Progenitor cell of endocrine pancreas (in vitro differentiated cells): ENCODE measurements around the gene COG1. TPM values are rescaled to one million over a fixed set of nuclear protein-coding genes. Genes with fewer than 3 reads are reported as not detected.

Experiments
- DNase-seq: peaks from one replicate; pipeline ENCODE4 v3.0.0; 2021; ENCODE audit warnings: low spot score; ENCODE audit not compliant: unreplicated experiment
- H3K27ac Mint-ChIP-seq: 2 replicates; pipeline ENCODE4 v1.8.0; 2021; ENCODE audit warnings: mild to moderate bottlenecking, moderate library complexity, mixed read lengths
- H3K27me3 Mint-ChIP-seq: 2 replicates; pipeline ENCODE4 v1.8.0; 2021; ENCODE audit warnings: mixed read lengths
- H3K36me3 Mint-ChIP-seq: 2 replicates; pipeline ENCODE4 v1.8.0; 2022; ENCODE audit warnings: mixed read lengths; ENCODE audit not compliant: insufficient read depth
- H3K4me1 Mint-ChIP-seq: 2 replicates; pipeline ENCODE4 v1.8.0; 2021; ENCODE audit warnings: low read depth, mixed read lengths
- H3K4me3 Mint-ChIP-seq: 2 replicates; pipeline ENCODE4 v1.8.0; 2021; ENCODE audit warnings: low read depth, mild to moderate bottlenecking, moderate library complexity, mixed read lengths
- H3K9me3 Mint-ChIP-seq: 2 replicates; pipeline ENCODE4 v1.8.0; 2021; ENCODE audit warnings: low read depth, mixed read lengths
- CTCF ChIP-seq: fragments of 200-600 bp; sonication (generic); IDR thresholded peaks from one replicate; pipeline ENCODE4 v1.5.0; 2021; ENCODE audit warnings: antibody characterized with exemption, mild to moderate bottlenecking; ENCODE audit not compliant: unreplicated experiment
- total RNA-seq: library from RNA; stranded (reverse); gene quantifications from 2 replicates; pipeline ENCODE4 v1.2.1, GENCODE V29; 2021

COG1 gene
- total RNA-seq, 1 donor from 2014 or later, result 50.5 TPM

- TF ChIP-seq CTCF, result no peak
- peaks cover 42% of the 10 kb centered on the region for H3K36me3 Mint-ChIP-seq
- no peak overlapping the region for H3K27ac Mint-ChIP-seq
- DNase-seq, result no peak
- no peak overlapping the region for H3K4me3 Mint-ChIP-seq
- H3K9me3 Mint-ChIP-seq, result no peaks in the 10 kb centered on the region
- peaks cover 29% of the 10 kb centered on the region for H3K4me1 Mint-ChIP-seq
- no peaks in the 10 kb centered on the region for H3K27me3 Mint-ChIP-seq
These were observed 7.0 kb downstream of the COG1 start for GRCh38 chr17:73199751-73200317.

- no peak overlapping the region for H3K4me3 Mint-ChIP-seq
- H3K27ac Mint-ChIP-seq, result no peak overlapping the region
- peaks cover 43% of the 10 kb centered on the region for H3K36me3 Mint-ChIP-seq
- no peak for DNase-seq
- peaks cover 30% of the 10 kb centered on the region for H3K4me1 Mint-ChIP-seq
- no peaks in the 10 kb centered on the region for H3K27me3 Mint-ChIP-seq
- no peak for TF ChIP-seq CTCF
- no peaks in the 10 kb centered on the region for H3K9me3 Mint-ChIP-seq
These were observed 7.6 kb downstream of the COG1 start for GRCh38 chr17:73200476-73200875.

- no peak for DNase-seq
- peaks cover 48% of the 10 kb centered on the region for H3K36me3 Mint-ChIP-seq
- peak overlapping the region; percentile 71 for H3K27ac Mint-ChIP-seq
- no peaks in the 10 kb centered on the region for H3K27me3 Mint-ChIP-seq
- no peak overlapping the region for H3K4me3 Mint-ChIP-seq
- no peaks in the 10 kb centered on the region for H3K9me3 Mint-ChIP-seq
- peaks cover 34% of the 10 kb centered on the region for H3K4me1 Mint-ChIP-seq
- TF ChIP-seq CTCF, result no peak
These were observed 8.6 kb downstream of the COG1 start for GRCh38 chr17:73201215-73202069.

GRCh38 chr17:73203135-73203787 lies 10.4 kb downstream of the COG1 start:
- no peak for TF ChIP-seq CTCF
- no peak for DNase-seq
- no peaks in the 10 kb centered on the region for H3K9me3 Mint-ChIP-seq
- H3K4me1 Mint-ChIP-seq, result peaks cover 34% of the 10 kb centered on the region
- H3K27me3 Mint-ChIP-seq, result no peaks in the 10 kb centered on the region
- peak overlapping the region; percentile 48 for H3K4me3 Mint-ChIP-seq
- peaks cover 49% of the 10 kb centered on the region for H3K36me3 Mint-ChIP-seq
- H3K27ac Mint-ChIP-seq, result peak overlapping the region; percentile 91

GRCh38 chr17:73203788-73204479 lies 11.1 kb downstream of the COG1 start:
- Mint-ChIP-seq H3K27me3 (no peaks in the 10 kb centered on the region), H3K4me3 (peak overlapping the region; percentile 45), H3K4me1 (peaks cover 34% of the 10 kb centered on the region)

More at GRCh38 chr17:73203788-73204479, 11.1 kb downstream of the COG1 start:
- H3K27ac Mint-ChIP-seq, result peak overlapping the region; percentile 91
- TF ChIP-seq CTCF, result no peak
- no peaks in the 10 kb centered on the region for H3K9me3 Mint-ChIP-seq
- peaks cover 47% of the 10 kb centered on the region for H3K36me3 Mint-ChIP-seq
- DNase-seq, result no peak
